ENCODE data around the gene GPC2.

The GPC2 gene

GRCh38 chr7:100158229-100159098 is 18.7 kb downstream of the GPC2 start, which contains the start of gene TRAPPC14:
Gene TRAPPC14 (minus strand): TSS chr7:100158723. CDS start chr7:100158499, 224 bp downstream.
- TF ChIP-seq POLR2AphosphoS5 (IDR thresholded peaks at IDR 0.05; ENCODE audit: low read depth, low read length) (peak; percentile 79), SIN3A (IDR thresholded peaks at IDR 0.05; ENCODE audit: borderline replicate concordance, insufficient read depth, low read length) (peak; percentile 15; the same call in 1 of the 2 replicates), FOXP2 (optimal IDR thresholded peaks at IDR 0.05; ENCODE audit: borderline replicate concordance, extremely low read depth, extremely low read length, insufficient read depth) (peak; percentile 30), TAF1 (IDR thresholded peaks at IDR 0.05; ENCODE audit: borderline replicate concordance, insufficient read depth, low read length) (peak; percentile 89), REST (IDR thresholded peaks at IDR 0.05; ENCODE audit: insufficient read depth in 1 of 2, low read depth in 2 of 2, low read length in 2 of 2) (no peak)

GRCh38 chr7:100157334-100158228 is 19.6 kb downstream of the GPC2 start:
- TF ChIP-seq REST (IDR thresholded peaks at IDR 0.05; ENCODE audit: insufficient read depth in 1 of 2, low read depth in 2 of 2, low read length in 2 of 2) = no peak
- peak; percentile 28 for TF ChIP-seq FOXP2 (optimal IDR thresholded peaks at IDR 0.05; ENCODE audit: borderline replicate concordance, extremely low read depth, extremely low read length, insufficient read depth)

GRCh38 chr7:100157069-100157333 is 20.2 kb downstream of the GPC2 start:
- TF ChIP-seq REST (IDR thresholded peaks at IDR 0.05; ENCODE audit: insufficient read depth in 1 of 2, low read depth in 2 of 2, low read length in 2 of 2) = no peak
- no peak for TF ChIP-seq FOXP2 (optimal IDR thresholded peaks at IDR 0.05; ENCODE audit: borderline replicate concordance, extremely low read depth, extremely low read length, insufficient read depth)
- TF ChIP-seq POLR2AphosphoS5 (IDR thresholded peaks at IDR 0.05; ENCODE audit: low read depth, low read length) = no peak
- no peak for TF ChIP-seq SIN3A (IDR thresholded peaks at IDR 0.05; ENCODE audit: borderline replicate concordance, insufficient read depth, low read length)
- TF ChIP-seq TAF1 (IDR thresholded peaks at IDR 0.05; ENCODE audit: borderline replicate concordance, insufficient read depth, low read length) = no peak

GRCh38 chr7:100156331-100157068 is 20.7 kb downstream of the GPC2 start:
- no peak for TF ChIP-seq SIN3A (IDR thresholded peaks at IDR 0.05; ENCODE audit: borderline replicate concordance, insufficient read depth, low read length)
- no peak for TF ChIP-seq TAF1 (IDR thresholded peaks at IDR 0.05; ENCODE audit: borderline replicate concordance, insufficient read depth, low read length)
- TF ChIP-seq REST (IDR thresholded peaks at IDR 0.05; ENCODE audit: insufficient read depth in 1 of 2, low read depth in 2 of 2, low read length in 2 of 2) = no peak
- no peak; the same call in 1 of the 2 replicates for TF ChIP-seq POLR2AphosphoS5 (IDR thresholded peaks at IDR 0.05; ENCODE audit: low read depth, low read length)
- TF ChIP-seq FOXP2 (optimal IDR thresholded peaks at IDR 0.05; ENCODE audit: borderline replicate concordance, extremely low read depth, extremely low read length, insufficient read depth) = no peak
